PFSK-1 (cell line): ENCODE measurements around the gene EPHB6.

Experiments used
- REST ChIP-seq, 2 experiments: IDR thresholded peaks; 2 replicates each; pipeline versions ENCODE4 v1.6.1 to v1.8.0; 2011 to 2012; ENCODE audit warnings: low read depth in 2 of 2, low read length in 2 of 2, control low read depth in 1 of 2, inconsistent platforms in 1 of 2, mild to moderate bottlenecking in 1 of 2, moderate library complexity in 1 of 2; ENCODE audit not compliant: insufficient read depth in 1 of 2
- TAF1 ChIP-seq: IDR thresholded peaks from 2 replicates; pipeline ENCODE4 v1.6.1; 2012; ENCODE audit warnings: low read length, control low read depth, borderline replicate concordance; ENCODE audit not compliant: insufficient read depth

DNA sequence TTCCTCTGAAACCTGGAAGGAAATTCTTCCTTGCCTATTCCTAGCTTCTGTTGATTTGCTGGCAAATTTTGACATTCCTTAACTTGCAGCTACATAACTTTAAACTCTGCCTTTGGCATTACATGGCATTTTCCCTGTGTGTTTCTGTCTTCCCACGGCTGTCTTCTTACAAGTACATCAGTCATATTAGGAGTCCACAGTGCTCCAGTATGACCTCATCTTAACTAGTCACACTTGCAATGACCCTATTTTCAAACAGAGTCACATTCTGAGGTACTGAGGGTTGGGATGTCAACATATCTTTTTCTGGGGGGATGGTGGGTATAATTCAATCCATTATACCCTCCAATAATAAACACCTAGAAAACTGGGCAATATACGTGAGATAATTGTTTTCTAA, 37.4 kb upstream of the EPHB6 start:
- TF ChIP-seq TAF1 (no peak), REST (IDR thresholded peaks at IDR 0.05; ENCODE audit: insufficient read depth in 1 of 2, low read depth in 2 of 2, low read length in 2 of 2) (no peak)
